ENCODE measurements around the gene ST6GAL1. TPM values are rescaled to one million over a fixed set of nuclear protein-coding genes. Genes with fewer than 3 reads are reported as not detected.

The ST6GAL1 gene
- total RNA-seq, 1 donor from 2014 or later, result 191 TPM

DNA sequence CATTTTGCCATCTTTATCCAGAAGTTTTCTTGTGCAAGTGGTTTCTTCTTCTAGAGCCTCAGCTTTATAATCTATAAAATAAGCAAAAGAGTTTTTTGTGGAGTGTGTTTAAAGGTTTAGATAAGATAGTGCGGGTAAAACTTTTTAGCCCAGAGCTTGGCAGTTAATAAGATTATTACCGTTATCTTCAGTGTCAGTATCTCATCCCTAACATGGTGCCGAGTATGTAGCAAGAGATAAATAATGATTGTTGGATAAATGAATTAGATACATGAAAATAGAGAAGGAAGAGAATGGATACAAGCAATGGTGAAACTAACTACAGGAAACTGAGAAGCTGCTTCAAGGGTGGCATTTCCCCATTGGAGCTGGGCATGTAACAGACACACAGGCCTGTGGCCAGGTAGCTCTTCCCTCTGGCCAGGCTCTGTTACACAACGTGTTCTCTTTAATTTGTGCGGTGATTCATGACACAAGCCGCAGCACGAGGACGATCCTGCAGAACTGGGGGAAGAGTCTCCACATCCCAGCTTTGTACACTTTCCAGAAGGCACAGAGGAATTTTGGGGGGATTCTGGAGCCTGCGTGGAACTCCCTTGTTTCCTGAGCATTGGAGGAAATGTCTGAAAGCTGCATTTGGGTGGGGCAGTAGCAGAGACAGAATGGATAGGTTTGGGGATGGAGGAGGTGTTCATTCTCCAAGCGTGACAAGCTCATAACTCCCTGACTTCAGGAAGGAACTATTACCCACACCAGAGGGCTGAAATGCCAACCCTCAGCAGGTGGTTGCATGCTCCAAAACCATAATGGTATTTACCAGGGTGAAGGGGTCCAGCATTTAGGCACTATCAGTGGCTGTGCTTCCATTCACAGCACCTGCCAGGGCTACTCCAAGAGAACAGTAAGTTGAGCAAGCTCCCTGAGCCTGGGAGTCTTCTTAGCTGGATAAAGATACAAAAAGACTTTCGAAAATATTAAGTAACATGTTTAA lies 14.2 kb upstream of the ST6GAL1 start:
- intact Hi-C loops (cut with micrococcal nuclease), result no loop called here

DNA sequence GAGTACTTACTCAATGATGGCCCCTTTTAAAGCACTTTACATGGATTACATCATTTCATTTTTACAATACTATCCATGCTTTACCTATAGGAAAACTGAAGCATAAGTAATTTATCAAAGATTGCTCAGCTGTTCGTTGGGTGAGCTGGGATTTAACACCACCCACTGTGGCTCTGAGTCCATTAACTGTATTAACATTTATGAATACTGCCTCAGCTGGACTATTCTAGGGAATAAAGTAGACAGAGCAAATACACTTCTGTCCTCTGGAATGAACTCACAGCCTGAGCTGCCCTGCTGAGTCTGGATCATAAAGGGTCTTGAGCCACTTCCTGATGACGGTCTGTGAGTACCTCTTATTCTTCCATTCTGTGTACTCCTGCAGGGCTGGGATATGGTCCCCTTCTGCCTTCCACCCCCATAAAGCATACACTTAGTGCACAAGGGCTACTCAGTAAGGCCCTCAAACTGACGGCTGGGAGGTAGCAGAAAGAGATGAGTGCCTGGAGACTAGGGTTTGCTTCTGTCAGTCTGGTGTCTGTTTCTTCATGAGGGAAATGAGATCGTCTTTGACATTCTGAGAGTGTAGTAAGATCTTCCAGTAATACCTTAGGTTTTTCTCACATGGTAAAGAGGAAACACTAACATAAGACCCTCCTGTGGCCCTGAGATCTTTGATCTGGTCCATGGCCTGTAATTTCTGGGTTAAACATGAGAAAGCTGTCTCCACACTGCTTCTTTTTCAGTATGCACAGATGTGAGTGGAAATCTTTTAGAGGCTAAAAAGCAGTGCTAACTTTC lies 12.6 kb upstream of the ST6GAL1 start:
- intact Hi-C loops (cut with micrococcal nuclease), result no loop called here

DNA sequence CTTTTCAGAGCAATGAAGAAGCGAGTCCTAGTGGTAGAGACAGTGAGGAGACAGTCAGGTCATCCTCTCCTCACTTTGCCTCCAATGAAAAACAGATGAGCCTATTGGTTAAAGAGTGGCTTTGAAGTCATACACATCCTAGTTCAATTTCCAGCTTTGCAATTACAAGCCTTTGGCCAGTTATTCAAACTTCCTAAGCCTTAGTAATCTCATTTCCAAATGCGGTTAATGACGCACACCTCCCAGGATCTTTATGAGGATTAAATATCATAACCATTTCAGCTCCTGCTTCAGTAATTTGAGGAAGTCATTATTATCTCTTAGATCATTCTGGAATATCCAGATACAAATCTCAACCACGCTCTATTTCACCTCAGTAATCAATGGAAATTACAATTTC lies 10.0 kb upstream of the ST6GAL1 start:
- intact Hi-C loops (cut with micrococcal nuclease), result no loop called here

DNA sequence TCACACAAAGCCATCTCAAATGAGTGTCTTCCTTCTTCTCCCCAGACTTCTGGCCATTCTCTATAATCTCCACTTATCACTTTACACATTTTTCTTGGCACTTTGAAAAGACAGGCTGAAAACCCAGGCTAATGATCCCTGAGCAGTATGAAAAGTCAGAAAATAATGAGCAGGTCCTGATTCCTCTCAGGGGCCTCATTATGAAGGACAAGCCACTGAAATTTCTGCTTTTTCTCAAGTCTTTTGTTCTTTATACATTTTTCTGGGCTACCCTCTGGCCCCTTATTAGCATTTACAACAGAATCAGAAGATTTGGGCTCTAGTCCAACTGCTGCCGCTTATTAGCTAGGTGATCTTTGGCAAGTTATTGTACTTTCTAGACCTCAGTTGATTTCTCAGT lies 9.5 kb upstream of the ST6GAL1 start:
- intact Hi-C loops (cut with micrococcal nuclease), result no loop called here

DNA sequence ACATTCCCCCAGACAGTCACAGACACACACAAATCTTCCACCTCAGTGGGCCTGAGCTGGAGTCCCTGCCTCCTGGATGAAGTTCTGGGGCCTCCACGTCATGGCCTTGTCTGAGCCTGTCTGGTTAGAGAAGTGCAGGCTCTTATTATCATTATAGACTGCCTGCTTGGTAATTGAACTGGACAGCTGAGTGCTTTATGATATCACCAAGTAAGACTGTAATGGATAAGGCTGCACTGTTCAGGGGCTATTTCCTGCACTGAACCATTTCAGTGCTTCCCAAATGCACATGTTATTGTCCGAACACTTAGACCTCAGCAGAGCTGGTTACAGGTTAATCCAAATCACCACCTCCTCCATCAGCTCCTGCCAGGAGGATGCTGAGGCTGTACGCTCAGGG lies 8.7 kb upstream of the ST6GAL1 start:
- intact Hi-C loops (cut with micrococcal nuclease), result no loop called here

DNA sequence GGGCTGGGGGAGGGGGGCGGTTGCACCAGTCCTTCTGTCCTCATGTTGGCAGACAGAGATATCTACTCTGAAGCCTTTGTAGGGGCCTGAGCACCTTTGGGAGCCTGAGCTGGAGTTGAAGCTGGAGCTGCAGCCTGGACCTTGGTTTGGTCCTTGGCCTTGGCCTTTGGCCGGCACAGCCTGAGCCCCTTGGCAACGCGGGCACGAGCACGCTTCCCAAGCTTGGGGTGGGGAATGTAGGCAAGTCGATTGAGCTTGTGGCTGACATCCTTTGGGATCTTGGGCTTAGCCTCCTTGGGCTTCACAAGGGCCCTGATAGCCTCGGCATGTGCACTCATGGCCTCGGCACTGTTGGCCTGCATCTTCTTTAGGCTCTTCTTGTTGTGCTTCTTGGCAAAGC lies 8.1 kb upstream of the ST6GAL1 start:
- intact Hi-C loops (cut with micrococcal nuclease), result no loop called here

DNA sequence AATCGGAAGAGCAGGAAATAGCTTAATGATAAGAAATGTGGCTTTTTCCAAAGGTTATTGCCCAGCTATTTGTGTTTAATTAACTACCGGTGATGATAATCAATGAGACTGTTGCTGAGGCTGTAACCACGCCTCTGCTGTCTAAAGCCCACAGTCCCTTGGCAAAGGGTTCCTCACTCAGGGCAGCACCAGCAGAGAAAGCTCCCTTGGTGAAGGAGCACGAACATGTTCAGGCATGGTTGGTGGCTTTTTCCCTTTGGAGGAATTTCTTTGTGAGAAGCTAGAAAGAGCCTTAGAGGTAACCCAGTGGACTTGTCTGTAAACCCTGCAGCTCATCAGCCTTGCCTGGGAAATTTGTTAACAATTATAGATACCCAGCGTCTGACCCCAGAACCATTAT lies 7.5 kb upstream of the ST6GAL1 start:
- intact Hi-C loops (cut with micrococcal nuclease), result no loop called here

DNA sequence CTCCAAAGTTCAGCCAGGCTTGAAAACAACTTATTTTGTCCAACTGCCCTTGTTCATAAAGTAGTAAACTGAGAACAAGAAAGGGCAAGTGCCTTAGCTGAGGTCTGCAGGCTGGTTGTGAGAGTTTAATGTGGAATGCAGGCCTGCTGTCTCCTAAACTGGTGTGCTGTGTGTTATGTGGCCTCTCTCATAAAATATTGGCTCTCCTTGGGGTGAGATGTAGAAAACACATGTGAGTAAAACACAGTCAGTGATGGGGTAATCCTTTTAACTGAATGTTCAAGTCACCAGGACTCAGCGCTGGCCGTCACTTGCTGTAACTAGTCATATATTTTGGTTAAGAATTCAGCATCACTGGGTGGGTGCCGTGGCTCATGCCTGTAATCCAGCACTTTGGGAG lies 7.1 kb upstream of the ST6GAL1 start:
- intact Hi-C loops (cut with micrococcal nuclease), result no loop called here

DNA sequence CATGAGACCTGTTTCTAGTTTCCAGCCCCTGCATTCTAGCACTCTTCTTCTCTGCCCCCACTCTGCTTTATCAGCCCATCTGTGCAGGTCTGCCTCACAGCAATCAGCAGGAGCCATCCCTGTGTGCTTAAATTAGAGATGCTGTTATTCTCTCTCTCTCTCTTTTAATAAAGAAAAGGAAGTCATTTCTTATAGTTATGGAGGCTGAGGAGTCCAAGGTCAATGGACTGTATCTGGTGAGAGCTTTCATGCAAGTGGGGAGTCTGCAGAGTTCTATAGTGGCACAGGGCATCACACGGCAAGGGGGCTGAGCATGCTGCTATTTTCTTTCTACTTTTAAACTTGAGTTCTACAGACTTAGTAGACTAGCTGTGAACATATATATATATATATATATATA lies 4.5 kb upstream of the ST6GAL1 start:
- intact Hi-C loops (cut with micrococcal nuclease), result no loop called here

DNA sequence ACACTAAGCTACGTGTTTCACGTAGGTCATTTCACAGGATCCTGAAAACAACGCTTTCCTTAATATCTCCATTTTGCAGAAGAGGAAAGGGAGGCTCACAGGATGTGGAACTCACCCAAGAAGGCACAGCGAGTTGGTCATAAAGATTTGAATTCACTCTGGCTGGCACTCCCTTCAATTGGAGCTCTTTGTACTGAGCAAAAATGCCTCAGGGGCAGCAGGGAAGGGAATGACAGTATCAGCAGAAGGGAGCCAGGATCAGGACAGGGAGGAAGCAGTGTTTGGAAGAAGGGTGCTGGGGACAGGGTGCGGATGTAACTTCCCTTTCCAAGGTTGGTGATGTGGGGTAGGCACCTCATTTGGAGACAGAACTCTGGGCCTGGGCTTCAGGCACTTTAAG lies 1.1 kb upstream of the ST6GAL1 start:
- intact Hi-C loops (cut with micrococcal nuclease), result no loop called here

DNA sequence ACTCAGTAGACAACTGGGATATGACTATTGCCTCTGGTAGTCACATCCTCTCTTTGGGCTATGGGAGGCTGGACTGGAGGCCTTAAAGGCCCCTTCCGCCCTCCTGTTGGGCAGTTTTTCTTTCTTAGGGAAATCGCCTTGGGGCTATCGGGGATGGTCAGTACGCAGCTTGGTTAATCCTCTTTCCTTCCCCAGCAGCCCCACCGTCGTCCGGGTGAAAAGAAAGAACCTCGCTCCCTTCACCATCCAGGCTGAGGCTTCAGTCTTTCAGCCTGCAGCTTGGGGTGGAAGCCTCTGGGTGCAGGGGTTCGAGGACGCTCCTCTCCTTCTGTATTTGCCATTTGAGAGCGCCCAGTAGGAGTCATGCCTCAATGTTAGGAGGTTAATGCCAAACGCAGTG lies 641 bp upstream of the ST6GAL1 start:
- intact Hi-C loops (cut with micrococcal nuclease), result loop anchor here (1.0 kb wide), 3 partner anchors 47 to 210 kb away; partner anchors contain the start of gene RPL39L

DNA sequence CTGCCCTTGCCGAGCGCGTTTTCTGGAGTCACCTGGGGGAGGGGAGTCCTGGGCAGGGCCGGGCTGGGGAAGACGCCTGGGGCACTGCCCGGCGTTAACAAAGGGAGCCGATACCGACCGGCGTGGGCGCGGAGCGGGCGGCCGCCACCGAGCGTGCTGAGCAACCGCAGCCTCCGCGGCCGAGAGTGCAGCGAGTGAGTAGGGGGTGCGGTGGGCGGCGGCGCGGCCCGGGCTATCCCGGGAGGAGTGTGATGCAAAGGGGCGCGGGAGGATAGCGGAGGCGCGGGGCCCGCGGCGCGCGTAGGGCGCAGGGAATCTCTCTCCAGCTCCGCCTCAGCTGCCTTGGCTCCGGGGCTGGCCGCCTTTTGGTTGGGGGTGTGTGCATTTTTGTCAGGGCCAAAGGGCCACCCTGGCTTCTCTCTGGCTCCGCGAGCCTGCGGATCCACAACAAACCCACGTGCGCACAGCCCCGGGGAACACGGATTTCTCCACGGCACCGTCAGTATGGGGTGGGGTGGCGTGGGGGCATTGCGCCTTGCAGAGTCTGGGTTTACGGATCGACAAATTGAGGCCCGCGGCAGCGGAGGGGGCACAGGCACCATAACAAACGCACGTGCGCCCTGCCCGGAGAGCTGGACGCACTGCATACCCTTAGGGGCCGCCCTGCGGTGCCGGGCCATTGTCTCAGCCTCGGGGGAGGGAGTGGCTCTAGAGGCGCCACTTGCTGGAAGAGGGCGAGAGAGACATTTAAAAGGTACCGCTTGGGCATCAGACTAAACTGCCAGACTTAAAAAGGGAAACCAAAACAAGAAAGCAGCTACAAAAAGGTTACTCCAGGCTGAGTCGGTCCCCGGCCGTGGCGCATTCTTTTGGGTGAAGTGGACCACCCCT lies 560 bp downstream of the ST6GAL1 start:
- intact Hi-C loops (cut with micrococcal nuclease), result loop anchor here (1.0 kb wide), 17 partner anchors 22 to 994 kb away; partner anchors contain the start of genes EIF4A2, RFC4 and RPL39L

DNA sequence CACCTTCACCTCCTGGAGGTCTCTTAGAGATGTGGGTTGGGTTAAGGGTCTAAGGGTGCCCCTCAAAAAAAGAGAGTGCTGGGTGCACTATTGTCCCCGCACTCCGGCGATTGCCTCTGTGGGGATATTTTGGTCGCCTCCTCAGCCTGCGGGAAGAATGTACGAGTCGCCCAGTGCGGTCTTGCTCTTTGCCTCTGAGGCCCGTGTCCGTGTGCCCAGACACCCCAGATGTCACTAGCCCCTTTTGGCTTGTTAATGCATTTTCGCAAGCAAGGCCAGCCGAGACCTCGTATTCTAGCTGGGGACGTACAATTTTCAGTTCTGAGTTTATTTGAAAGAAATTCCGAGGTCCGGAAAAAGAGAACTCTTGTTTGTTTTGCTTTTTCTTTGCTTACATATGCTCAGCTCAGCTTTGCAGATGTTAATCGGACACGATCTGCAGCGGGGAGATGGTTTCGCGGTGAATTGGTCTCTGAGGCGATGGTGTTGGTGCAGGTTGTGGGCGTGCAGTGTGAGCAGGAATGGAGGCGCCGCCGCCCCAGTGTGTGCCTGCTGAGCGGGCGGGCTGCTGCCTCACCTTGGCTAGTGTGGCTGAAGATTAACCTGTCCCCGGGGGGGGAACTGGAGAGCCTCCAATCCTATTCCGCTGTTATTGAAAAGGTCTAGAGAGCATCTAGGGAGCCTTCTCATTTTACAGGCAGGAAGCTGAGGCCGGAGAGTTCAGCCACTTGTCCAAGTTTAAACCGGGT lies 1.4 kb downstream of the ST6GAL1 start:
- intact Hi-C loops (cut with micrococcal nuclease), result loop anchor here (1.0 kb wide), 16 partner anchors 22 to 994 kb away; partner anchors contain the start of genes DNAJB11, EIF4A2 and RFC4

DNA sequence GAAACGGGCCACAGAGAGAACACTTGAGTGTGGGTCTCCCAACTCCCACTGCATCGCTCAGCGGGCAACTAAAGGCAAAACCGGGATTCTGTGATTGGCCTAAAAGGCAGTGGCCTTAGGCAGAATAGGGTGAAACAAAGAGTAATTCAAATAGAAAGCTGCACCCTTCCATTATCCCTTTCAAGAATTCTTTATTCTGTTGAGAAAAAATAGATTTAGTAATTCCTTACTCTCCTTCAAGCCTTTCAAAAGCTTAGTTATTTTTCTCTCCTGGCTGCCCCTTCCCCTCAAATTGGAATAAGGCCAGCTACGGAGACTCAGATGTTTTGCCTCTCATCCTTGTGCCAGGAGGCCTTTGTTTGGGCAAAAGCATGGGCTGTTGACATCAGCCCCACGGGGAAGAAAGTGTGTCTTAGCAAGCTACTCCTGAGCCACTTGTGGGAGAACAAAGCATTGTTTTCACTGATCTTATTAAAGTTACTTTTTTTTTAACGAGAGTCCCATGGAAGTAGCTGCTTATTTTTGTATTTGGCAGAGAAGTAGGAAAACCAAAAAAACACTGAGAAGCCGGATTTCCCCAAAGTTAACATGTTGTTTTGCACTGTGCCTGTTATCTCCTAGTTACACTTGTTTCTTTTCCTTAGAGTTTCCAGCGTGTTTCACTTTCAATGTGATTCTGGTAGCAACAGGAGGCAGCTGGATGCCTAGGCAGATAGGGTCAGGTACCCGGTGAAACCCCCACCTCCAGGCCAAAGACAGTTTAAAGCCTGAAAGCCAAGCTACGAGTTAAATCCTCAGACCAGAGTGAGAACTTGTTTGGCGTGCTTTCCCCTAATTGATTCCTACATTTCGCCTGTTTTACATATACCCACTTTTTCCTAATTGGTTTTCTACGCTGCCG lies 2.2 kb downstream of the ST6GAL1 start:
- intact Hi-C loops (cut with micrococcal nuclease), result loop anchor here (1.0 kb wide), 2 partner anchors 21 to 362 kb away; partner anchors contain the start of gene DNAJB11

DNA sequence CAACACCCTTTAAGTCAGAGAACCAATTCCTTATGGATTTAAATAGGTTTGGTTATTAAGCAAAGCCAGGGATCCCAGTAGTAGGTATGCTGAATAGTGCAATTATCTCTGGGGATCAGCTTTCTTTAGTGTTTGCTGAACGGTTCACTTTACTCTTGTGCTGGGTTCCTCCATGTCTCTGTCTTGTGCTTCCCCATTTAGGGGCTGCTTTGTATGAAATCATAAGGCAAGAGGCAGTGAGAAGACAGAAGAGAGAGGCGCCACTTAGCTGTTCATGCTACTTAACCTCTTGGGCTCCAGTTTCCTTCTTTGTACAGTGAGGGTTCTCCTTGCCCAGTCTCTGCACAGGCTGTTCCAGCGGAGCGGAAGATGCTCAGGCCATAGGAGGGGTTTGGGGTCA lies 3.5 kb downstream of the ST6GAL1 start:
- intact Hi-C loops (cut with micrococcal nuclease), result no loop called here

DNA sequence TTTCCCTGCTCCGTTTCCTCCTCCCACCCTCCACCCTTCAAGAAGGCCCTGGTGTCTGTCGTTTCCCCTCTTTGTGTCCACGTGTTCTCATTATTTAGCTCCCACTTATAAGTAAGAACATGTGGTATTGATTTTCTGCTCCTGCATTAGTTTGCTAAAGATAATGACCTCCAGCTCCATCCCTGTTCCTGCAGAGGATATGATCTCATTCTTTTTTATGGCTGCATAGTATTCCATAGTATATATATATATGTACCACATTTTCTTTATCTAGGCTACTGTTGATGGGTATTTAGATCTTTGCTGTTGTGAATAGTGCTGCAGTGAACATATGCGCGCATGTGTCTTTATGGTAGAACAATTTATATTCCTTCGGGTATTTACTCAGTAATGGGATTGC lies 4.8 kb downstream of the ST6GAL1 start:
- intact Hi-C loops (cut with micrococcal nuclease), result no loop called here

DNA sequence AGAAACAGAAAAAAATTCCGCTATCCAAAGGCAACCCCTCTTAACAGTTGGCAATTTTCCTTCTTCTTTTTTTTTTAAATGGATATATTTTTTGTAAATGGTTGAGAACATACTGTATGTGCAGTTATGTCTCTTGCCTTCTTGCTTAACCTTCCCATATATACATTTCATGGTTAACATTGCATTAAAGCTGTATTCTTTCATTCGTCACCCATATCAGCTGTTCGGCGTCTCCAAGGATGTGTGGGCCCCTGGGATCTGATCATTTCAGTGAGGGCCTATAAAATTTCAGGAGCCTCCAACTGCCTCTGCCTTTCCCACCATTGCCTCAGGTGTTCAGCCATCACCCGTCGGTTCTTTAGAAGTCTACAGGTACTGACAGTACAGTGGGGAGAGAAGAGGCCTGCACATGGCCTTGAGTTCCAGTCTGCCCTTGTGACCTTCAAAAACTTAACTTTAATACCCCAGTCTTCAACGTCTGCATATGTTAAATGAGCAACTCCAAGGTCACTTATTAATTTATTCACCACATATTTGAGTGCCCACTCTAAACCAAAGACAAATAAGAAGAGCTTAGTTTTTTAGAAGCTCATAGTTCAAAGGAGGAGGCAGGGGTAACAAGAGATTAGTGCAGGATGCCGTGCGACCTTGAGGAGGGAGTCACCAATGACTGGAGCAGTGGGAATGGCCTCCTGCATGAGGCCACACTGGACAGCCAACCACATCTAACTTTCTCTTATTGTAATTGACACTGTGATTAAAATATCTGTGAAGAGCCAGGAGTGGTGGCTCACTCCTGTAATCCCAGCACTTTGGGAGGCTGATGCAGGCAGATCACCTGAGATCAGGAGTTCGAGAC lies 6.9 kb downstream of the ST6GAL1 start:
- intact Hi-C loops (cut with micrococcal nuclease), result no loop called here

DNA sequence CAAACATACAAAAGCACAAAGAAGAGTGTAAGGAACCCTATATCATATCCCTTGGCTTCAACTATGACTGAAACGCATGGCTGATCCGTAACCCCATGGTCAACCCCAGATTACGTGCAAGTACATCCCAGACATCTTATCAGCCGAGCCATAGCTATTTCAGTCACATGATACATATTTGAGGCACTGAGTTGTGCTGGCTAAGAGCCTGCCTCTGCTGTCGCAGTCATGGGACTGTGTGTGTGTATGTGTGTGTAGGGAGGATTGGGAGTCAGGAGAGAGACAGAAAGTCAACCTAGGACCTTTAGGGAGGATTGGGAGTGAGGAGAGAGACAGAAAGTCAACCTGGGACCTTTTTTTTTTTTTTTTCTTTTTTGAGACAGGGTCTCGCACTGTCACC lies 8.4 kb downstream of the ST6GAL1 start:
- intact Hi-C loops (cut with micrococcal nuclease), result no loop called here

All from T-helper 1 cell treated with Interleukin-12 subunit alpha and Interleukin-12 subunit beta and Interleukin-4 antibody, amounts not matched to agents 30 ng/mL and 1 ng/mL, for 36 hours (primary cell).